GM18502 (cell line): Measurements from ENCODE around the gene MAPK4.
"Not testable (repeated sequence)": the region's sequence is repeated elsewhere in the genome, so short reads cannot be mapped to it uniquely, and the experiment has no call there.

ENCODE experiments used
- ATAC-seq: cut with Tn5 transposase; IDR thresholded peaks from one replicate; pipeline ENCODE4 v1.9.1; 2021; ENCODE audit warnings: mild to moderate bottlenecking; ENCODE audit not compliant: unreplicated experiment, poor library complexity

Gene MAPK4

DNA sequence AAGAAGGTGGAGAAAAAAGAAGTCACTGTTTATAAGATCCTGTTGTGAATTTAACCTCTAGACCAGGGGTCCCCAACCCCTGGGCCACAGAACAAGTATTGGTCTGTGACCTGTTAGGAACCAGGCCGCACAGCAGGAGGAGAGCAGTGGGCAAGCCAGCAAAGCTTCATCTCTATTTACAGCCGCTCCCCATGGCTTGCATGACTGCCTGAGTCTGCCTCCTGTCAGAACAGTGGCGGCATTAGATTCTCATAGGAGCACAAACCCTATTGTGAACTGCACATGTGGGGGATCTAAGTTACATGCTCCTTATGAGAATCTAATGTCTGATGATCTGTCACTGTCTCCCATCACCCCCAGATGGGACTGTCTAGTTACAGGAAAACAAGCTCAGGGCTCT lies 13.3 kb downstream of the MAPK4 start:
- not testable (repeated sequence) for ATAC-seq

DNA sequence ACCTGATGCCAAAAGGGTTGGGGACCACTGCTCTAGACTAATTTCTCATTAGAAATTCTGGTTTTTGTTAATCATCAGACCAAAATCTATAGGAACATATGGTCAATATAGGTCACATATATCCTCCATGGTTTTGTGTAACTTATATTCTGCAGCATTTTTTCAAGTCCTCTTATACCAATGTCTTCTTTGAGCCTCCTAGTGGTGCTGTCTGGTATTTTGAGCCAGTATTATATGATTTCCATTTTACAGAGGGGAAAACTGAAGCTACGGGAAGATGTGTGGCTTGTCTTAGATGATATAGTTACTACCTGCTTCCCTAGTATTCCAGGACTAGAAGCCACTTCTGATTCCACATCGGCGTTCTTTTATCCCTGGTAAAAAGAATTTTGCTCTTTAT lies 13.8 kb downstream of the MAPK4 start:
- ATAC-seq = no peak

DNA sequence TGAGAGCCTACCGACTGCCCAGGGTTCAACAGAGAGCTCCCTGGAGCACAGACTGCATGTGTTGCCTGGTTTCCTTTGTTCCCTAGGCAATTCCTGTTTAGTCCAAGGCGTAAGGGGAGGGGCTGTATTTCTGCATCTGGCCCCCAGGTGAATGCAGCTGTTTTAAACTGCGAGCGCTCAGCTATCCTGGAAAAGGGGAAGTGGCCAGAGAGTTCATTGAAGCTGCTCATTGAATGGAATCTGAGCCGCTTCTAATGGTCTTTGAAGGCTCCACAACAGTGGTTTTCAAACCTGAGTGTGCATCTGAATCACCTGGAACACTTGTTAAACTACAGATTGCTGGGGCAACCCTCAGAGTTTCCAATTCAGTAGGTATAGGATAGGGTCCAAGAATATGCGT lies 18.1 kb downstream of the MAPK4 start:
- ATAC-seq = no peak

DNA sequence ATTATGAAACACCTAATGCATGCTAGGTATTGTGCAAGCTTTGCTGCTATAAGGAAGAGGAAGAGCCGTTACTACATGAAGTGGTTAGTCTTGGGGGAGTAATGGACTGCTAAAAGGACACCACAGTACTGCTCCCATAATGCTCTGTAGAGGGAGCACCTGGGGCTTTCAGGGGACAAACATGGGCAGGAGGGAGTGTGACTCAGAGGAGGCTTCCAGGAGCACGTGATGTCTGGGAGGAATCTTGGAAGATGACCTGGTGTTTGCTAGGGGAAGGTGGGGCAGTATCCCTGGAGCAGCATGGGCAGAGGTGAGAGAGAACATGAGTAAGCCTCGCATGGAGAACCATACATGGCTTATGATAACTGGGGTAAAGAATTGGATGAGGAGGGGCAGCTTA lies 18.8 kb downstream of the MAPK4 start:
- ATAC-seq = no peak

DNA sequence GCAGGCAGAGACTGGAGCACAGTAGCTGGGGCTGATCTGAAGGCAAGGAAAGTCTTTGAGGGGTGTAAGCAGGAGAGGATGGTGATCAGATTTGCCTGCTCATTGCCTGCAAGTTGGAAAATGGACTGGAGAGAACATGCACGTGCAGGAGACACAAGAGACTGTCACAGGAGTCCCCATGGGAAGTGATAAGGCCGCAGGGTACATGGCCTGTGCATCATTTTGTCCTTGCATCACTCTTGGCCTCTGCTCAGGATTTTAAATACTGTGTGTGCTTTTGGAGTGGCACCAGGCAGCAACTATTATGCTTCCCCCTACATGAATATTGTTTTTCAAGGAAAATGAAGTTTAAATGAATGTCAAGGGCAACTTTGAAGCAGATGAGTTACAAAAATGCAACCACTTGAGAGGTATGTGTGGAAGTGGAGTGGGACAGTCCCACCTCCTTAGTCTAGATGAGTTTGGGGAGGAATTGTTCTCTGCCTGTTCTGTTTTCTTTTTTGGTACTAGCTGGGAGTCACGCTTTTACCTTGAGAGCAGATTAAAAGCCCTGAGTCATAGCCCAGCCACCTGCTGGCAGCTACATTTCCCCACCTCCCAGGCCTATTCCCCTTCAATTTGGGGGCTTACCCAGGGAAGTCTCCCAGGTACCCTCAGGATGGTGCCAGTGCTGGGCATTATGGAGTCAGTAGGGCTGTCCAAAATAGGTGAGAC lies 19.3 kb downstream of the MAPK4 start:
- no peak for ATAC-seq

DNA sequence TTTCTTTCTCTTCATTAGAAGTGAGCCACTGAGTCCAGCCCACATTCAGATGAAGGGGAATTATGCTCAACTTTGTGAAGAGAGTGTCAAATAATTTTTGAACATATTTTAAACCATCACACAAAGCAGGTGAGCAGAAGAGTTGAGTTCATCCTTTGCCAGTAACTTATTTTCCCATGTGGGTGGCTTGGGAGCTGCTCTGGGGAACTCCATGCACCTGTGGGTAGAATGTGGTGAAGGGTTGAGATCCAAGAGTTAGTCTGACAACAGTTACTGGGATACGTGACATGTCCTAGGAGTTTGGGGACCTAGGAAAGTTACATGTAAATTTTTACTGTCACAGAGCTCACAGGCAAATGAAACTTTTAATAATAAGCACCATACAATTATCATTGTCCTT lies 21.6 kb downstream of the MAPK4 start:
- no peak for ATAC-seq

DNA sequence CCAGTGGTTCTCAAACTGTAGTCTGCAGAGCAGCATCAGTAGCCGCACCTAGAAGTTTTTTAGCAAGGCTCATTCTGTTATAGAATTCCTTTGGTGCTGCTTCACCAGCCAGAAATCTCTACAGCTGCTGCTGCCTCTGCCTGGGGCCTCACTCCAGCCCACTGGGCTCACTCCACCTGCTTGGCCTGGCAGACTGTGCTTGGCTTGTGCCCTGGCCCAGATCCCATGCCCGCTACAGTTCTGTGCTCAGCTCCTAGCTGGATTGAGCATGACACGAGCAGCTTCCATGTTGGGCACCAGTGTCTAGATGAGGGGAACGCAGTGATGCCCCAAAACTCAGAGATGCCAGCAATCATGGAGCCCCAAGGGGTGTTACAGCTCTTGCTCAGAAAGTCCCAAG lies 22.6 kb downstream of the MAPK4 start:
- ATAC-seq = no peak

DNA sequence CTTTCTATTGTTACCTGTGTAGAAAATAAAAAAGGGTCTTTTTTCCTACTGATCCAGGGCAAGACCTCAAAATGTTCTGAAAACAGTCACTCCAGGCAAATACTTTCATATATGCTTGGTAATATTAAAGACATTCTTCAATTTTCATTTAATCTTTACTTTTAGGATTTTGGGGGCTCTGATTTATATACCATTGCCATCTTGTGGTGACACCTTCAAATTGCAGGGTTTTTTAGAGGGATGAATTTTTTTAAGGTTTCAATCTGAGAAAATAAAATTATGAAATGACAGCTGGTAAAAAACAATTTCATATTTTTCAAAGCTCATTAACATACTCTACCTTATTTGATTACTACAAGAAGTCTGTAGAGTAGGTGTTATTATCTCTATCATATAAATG lies 26.8 kb downstream of the MAPK4 start:
- ATAC-seq = no peak

DNA sequence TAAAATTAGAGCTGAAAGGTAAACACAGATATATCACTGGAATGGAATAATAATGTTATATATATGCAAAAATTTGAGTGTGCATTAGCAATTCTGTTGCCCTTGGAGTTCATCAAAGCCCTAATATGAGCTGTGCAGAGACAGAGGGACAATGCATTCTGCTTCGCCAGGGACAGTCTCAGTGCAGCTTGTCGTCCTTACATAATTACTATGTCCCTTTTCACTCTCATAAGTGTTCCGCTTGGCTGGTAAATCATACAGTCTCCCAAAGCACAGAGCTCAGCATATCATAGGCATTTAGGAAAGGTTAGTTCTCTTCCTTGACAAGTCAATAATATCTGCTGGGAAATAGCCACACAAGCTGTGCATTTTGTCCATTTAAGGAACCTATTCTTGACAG lies 30.7 kb downstream of the MAPK4 start:
- ATAC-seq = no peak

DNA sequence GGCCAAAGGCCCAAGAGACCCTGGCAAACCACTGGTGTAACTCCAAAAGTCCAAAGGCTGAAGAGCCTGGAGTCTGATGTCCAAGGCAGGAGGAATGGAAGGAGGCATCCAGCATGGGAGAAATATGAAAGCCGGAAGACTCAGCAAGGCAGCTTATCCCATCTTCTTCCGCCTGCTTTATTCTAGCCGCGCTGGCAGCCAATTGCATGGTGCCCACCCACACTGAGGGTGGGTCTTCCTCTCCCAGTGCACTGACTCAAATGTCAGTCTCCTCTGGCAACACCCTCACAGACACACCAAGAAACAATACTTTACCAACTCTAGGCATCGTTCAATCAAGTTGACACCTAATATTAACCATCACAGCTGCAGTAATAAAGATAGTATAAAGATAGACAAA lies 34.1 kb downstream of the MAPK4 start:
- ATAC-seq = no peak

DNA sequence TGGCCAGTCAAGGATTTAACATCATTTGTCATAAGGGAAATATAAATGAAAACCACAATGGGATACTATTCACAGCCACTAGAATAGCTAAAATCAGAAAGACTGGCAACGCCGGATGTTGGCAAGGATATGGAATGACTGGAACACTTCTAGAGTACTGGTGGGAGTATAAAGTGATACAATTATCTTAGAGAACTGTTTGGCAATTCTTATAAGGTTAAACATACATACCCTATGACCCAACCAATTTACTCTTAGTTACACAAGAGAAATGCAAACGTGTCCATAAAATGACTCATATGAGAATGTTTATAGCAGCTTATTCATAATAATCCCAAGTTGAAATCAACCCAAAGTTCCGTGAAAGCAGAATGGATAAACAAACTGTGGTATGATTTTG lies 35.1 kb downstream of the MAPK4 start:
- no peak for ATAC-seq

DNA sequence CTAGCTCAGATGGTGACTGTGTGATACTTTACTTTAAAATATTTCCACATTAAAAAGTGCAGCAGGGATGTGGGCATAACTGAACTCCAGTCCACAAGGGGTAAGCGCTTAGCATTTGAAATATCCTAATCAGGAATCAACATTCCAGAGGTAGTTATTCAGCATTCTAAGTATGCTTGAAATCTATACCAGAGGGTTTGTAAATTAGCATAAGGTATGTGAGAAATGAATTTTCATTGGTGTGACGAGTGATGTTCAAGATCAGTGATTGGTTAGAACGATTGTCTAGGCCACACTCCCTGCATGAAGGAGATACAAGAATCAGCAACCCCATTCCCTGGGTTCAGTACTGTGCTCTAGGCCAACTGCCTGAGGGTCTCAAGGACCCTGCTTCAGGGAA lies 42.6 kb downstream of the MAPK4 start:
- no peak for ATAC-seq

DNA sequence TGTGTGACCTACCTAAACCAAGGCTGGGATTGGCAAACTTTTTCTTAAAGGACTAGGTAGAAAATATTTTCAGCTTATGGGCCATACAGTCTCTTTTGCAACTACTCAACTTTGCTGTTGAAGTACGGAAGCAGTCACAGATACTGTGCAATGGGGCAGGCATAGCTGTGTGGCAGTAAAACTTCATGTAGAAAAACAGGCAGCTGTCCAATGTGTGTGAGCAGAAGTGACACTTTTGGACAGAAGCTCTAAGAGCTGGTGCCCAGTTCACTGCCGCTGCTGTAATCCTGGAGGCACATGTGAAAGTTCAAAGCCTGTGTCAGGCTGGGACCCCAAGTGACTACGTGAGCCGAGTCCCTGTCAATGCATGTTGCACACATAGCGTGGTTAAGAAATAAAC lies 46.7 kb downstream of the MAPK4 start:
- ATAC-seq = no peak

DNA sequence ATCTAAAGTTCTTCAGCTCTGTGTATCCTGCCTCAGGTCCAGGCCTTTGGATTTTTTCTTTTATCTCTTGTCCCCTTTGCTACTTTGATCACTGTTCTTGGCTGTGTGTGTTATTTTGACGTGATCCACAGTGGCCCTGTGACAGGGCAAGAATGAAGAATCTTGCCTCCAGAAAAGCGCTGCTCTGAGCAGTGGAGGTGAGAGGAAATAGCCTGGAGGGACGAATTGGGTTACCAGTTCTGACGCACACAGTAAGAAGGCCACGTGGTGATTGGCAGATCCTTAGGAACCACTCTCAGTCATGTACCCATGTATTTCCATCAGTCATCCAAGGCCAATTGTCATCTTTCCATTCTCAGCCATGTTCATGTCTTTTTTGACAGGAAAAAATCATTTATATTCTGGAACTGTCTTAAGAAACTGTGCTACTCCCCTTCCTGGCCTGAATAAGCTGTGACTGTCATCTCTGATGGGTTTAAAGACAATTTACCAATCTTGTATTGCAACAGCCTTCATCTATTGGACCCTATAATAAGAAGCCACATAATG lies 47.6 kb downstream of the MAPK4 start:
- no peak for ATAC-seq

DNA sequence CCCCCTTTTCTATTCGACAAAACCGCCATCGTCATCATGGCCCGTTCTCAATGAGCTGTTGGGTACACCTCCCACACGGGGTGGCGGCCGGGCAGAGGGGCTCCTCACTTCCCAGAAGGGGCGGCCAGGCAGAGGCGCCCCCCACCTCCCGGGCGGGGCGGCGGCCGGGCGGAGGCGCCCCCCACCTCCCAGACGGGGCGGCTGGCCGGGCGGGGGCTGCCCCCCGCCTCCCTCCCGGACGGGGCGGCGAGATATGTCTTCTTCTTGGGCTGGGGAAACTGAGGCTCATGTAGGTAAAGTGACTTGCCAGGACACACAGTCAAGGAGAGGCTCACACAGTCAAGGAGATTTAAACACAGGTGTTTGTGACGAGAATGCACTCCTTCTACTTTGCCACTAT lies 49.3 kb downstream of the MAPK4 start:
- not testable (repeated sequence) for ATAC-seq

DNA sequence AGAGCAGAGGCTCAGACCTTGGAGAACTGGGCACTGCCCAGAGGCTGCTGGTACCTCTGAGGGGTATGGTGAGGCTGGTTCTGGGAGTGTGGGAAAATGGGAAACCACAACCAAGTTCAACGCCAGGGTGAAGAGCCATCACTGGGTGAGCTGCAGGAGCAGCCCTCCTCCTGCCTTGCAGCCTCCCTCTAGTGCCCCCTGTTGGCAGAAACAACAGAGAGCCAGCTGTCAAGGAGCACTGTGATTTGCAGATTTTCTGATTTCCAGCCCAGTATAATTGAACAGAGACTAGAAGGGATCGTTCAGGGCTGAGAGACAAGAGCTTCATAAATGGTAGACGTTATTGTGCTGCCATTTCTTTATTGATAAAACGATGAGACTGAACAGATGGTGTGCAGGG lies 50.5 kb downstream of the MAPK4 start:
- ATAC-seq = no peak

DNA sequence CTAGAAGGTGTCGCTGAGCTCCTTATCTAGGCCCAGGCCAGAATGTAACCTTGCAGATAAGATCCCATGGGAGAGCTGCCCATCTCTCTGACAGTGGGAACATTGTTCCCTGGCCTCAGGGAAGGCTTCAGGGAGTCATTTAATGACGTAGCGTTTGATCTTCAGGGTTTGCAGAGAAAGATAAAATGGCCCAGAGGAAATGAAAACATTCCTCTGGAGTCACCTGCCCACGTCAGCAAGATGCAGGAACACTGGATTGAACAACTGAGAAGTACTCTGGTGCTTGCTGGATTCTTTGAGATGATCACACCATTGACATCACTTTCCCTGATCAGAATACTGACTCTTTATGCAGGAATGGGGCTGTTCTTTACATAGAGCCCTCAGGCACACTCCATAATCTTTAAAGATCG lies 51.6 kb downstream of the MAPK4 start:
- ATAC-seq = no peak

DNA sequence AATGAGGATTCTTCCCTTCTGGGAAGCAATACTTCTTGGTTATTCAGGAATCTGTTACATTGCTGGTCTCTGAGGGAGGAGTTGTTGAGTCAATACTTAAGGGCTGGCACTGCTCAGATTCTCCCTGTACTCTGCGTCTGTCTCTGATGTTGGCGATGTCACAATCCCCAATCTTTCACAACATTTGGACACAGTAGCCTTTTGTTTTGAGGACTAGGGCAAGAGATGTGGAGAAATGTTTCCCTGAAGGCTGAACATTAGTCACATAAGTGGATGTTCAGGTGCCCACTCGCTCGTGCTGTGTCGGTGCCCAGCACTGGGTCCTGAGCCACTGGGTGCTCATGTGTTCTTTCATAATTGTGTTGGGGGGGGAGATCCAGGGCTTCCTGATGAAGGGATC lies 55.0 kb downstream of the MAPK4 start:
- ATAC-seq = no peak

DNA sequence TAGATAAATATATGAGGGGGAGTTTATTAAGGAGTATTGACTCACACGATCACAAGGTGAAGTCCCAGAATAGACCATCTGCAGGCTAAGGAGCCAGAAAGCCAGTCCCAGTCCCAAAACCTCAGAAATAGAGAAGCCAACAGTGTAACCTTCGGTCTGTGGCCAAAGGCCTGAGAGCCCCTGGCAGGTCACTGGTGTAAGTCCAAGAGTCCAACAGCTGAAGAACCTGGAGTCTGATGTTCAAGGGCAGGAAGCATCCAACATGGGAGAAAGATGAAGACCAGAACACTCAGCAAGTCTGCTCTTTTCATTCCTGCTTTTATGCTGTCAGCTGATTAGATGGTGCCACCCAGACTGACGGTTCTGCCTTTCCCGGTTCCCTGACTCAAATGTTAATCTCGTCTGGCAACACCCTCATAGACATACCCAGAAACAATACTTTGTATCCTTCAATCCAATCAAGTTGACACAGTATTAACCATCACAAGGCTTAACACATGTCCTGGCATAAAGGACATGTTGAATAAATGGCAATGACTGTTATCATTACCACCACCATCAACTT lies 56.7 kb downstream of the MAPK4 start:
- ATAC-seq = no peak

DNA sequence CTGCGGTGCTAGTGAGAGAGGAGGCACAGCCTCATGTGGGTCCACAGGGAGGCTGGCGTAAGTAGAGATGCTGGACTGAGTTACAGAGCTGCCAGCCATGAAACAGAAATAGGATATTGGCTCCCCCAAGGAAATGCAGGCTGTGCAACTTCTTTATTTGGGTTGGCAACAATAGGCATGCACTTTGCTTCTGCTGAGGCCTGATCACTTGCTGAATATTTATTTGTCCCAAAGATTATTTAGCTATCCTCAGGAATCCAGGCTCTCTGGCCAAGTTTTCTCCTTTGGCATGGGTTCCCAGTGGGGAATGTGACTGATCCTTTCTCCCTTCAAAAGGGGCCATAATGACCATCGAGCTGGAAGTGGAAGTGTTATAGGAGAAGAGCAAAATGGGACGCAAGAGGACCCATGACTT lies 60.0 kb downstream of the MAPK4 start:
- ATAC-seq = no peak

DNA sequence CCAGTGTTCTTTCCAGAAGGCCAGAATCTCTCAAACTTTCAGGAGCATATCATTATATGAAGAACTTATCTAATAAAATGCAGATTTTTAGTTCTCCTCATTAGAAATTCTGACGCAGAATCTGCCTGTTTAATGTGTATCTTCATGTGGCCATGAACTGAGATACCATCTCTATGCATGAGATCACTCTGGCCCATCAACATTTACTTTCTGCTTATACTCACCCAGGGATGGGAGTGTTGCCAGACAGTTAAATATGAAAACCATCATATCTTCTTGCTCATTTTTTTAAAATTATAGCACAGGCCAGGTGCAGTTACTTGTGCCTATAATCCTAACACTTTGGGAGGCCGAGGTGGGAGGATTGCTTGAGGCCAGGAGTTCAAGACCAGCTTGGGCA lies 60.4 kb downstream of the MAPK4 start:
- no peak for ATAC-seq

DNA sequence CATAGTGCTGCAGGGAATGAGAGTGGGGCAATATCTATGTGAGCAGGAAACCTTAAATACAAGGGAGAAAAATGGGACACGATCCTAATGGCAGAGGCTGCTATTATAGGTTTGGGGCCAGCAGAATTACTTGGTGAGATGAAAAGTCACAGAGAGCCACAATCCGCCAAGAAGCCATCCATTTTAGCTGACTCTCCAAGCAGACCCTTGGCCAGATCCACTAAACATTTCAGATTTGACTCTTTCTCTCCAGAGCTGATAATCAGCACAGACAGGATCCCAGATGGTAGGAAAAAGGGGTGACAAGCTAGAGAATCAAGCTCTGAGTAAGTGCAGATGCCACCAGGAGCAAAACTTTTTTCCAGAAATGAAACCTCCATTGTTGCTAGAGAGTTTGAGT lies 61.5 kb downstream of the MAPK4 start:
- ATAC-seq = no peak
